HG03097 (cell line): ENCODE measurements around the gene ARHGAP44.
A peak's percentile ranks its signal among the peaks of the same experiment; 100 is the strongest.
"Not testable (repeated sequence)": the region's sequence is repeated elsewhere in the genome, so short reads cannot be mapped to it uniquely, and the experiment has no call there.

Experiments used
- ATAC-seq: cut with Tn5 transposase; IDR thresholded peaks from one replicate; pipeline ENCODE4 v1.9.1; 2021; ENCODE audit not compliant: unreplicated experiment, low FRiP score

ARHGAP44 gene

DNA sequence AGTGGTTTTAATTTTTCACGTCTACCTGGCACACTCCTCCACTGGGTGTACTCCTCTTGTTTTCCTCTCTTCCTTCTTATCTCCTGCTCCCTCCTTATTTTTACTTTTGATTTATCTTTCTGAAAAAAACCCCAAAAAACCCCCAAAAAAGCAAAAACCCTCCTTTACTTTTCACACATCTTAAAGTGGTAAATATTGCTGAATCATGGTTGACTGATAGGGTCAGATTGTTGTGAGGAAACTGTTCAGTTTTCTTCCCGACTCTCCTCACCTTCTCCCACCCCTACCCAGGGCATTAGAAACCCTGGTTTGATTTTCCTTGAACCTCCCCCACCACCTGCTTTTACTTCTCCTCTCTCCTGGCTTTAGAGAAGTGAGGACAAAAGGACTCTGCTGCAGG, 25.4 kb downstream of the ARHGAP44 start:
- no peak for ATAC-seq

GRCh38 chr17:12815642-12816141, 26.4 kb downstream of the ARHGAP44 start:
- peak; percentile 98 for ATAC-seq

- ATAC-seq = no peak
These were observed 32.2 kb downstream of the ARHGAP44 start for GRCh38 chr17:12821376-12821940.

DNA sequence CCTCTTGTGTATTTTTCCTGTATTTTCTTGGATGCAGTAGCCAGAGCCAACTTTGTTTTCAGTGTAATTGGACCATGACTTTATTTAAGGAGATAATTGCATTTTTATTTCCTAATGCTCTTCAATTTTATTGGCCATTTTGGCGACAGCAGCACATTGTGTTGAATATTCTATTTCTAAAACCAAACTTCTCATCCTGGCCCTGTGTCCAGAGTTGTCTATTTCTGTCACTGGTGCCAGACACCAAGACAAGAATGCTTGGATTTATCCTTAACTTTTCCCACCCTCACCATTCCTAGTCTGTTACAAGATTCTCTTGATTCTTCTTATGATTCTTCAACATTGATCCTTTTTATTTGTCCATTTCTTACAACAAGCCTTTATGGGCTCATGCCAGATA, 37.1 kb downstream of the ARHGAP44 start:
- ATAC-seq = no peak

DNA sequence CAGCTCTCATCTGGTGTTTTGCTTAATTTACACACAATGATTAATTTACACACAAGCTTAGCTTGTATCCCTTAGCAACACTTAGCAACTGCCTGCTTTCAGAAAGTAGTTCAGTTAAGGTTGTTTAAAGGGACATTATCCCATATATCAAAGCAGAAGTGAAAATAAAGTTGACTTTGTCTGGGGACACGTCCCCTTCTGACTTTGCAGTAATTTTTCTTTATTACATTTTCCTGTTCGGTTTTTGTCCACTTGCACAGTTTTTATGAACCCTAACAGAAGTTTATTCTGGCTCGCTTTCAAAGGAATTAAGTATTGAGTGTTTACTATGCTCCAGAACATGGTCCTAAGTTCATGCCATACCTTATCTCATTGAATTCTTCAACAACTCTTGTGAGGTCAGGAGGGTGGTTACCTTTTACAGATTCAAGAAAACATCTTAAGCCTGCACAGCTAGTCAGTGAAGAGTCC, 41.5 kb downstream of the ARHGAP44 start:
- ATAC-seq = no peak

GRCh38 chr17:12831839-12832238, 42.5 kb downstream of the ARHGAP44 start:
- no peak for ATAC-seq

GRCh38 chr17:12839042-12839441, 49.7 kb downstream of the ARHGAP44 start:
- no peak for ATAC-seq

GRCh38 chr17:12842936-12843335, 53.6 kb downstream of the ARHGAP44 start:
- no peak for ATAC-seq

DNA sequence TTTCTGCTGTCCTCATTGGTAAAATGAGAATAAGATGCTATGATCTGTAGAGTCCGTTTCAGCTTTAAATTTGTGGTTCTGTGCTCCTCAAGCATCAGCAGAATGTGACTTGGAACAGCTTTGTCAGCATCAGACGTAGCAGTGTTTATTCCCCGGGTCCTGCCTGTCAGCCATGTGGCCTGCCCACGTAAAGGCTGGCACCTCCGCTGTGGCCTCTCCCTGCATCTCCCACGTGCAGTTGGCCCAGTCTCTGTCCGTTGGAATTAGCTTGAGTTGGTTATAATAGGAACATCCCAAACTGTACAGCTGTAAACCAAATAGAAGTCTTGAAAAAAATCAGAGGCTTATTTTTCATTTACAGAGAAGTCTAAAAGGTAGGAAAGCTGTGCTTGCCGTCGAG, 61.7 kb downstream of the ARHGAP44 start:
- no peak for ATAC-seq

DNA sequence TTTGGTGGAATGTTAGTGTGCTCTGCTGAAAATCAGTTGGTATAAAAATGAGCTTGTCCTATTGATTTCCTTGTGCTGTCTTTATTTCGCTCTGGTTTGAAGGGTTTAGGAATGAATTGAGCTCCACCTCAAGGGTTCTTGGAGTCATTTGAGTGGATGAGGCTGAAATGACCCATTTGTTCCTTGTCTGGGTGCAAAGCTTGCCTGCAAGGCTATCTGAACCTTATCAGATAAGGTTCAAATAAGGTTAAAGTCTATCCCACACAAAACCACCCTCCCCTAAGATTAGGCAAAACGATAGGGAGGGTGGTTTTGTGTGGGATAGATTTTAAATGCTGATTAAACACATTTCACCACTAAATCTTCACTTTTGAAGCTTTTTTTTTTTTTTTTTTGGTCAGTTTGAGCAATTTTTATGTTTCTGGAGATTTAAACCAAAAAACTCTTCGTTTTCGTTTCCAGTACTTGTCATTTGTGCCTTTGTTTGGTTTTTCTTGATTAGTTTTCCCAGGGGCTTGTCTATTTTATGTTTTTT, 62.7 kb downstream of the ARHGAP44 start:
- ATAC-seq = no peak

DNA sequence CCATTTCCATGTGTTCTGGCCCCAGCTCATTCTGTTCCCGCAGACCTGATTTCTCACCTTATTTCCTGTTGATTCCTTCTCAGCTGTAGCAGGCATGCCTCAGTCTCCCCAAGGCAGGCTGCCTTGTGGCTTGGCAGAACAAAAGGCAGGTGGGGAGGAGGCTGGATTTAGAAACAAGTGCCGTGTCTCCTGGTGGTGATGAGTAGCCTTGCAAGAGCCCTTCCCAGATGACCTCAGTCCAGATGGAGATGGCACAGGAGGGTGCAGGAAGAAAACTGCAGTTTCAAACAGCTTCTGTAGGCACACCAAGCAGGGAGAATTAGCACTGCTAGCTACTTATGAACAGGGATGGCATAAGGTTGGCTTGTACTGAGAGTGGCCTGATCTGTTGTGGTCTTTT, 64.6 kb downstream of the ARHGAP44 start:
- no peak for ATAC-seq

DNA sequence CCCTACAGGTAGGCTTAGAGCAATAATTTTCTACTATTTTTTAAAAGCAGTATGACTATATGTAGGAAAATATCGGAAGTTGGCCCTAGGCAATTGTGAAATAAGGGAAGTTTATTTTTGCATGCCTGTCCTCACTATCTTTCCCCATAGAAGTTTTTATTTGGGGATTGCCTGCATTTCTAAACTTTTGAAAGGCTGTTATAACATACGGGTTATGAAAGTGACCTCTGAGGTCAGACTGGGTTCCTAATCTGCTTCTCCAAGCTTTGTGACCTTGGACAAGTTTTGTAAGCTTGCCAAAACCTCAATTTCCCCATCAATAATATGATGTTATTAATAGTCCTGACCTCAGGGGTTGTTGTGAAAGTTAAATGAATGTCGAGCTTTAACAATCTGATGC, 67.1 kb downstream of the ARHGAP44 start:
- no peak for ATAC-seq

DNA sequence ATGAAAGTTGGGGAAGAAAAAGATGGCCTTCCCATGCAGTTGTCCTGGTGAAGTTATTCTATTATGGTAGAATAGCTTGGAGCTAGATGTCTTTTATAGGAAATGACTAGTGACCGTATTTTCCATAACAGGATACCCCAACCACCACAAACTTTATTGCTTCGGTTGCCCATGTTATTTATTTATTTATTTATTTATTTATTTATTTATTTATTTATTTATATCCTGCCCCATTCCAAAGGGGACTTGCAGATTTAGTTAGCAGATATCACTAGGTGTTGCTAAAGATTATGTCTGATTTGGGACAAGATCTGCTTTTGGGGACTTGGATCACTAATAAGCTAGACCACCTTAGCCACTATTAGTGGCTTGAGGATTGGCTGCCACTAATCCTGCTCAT, 68.3 kb downstream of the ARHGAP44 start:
- ATAC-seq = no peak

GRCh38 chr17:12859520-12859919, 70.2 kb downstream of the ARHGAP44 start:
- ATAC-seq = no peak

DNA sequence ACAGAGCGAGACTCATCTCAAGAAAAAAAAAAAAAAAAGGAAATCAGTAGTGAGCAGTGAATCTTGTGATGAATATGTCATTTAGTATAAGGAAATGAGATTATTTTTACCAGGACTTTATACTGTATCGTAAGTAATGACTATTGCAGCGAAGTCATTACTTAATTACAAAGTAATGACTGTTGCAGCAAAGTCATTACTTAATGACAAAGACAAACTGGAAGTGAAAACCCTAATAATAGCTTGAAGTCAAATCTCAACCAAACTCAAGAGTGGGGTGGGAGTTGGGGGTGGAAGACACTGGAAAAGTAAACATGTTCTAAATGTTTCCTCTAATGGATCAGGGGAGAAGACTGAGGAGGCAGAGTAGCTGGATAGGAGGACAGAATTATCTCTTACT, 76.5 kb downstream of the ARHGAP44 start:
- ATAC-seq = no peak

- ATAC-seq = no peak
These were observed 76.9 kb downstream of the ARHGAP44 start for GRCh38 chr17:12866244-12866643.

DNA sequence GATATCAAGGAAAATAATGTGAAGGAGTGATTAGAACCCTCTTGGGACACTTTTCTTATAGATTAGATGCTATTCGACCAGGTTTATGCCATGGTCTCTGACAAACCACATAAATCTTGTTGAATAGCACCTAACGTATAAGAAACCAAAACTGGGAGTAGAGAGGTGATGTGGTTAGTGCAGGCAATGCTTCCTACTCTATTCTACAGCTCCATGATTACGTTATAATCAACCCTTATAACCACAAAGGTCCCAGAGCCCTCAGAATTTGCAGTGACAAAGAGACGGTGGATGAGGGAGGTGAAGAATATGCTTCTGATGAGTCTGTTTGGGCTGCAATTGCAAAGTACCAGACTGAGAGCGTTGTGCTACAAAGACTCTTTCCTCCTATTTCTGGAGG, 78.4 kb downstream of the ARHGAP44 start:
- no peak for ATAC-seq

- ATAC-seq = not testable (repeated sequence)
These were observed 84.3 kb downstream of the ARHGAP44 start for GRCh38 chr17:12873415-12874125.

- no peak for ATAC-seq
These were observed 88.8 kb downstream of the ARHGAP44 start for GRCh38 chr17:12877953-12878669.

DNA sequence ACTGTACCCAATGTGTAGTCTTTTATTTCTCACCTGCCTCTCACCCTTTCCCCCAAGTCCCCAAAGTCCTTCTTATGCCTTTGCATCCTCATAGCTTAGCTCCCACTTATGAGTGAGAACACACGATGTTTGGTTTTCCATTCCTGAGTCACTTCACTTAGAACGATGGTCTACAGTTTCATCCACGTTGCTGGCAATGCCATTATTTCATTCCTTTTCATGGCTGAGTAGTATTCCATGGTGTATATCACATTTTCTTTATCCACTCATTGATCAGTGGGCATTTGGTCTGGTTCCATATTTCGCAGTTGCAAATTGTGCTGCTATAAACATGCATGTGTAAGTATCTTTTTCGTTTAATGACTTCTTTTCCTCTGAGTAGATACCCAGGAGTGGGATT, 89.8 kb downstream of the ARHGAP44 start:
- ATAC-seq = not testable (repeated sequence)

- no peak for ATAC-seq
These were observed 94.2 kb downstream of the ARHGAP44 start for GRCh38 chr17:12883472-12883871.
